ENCODE measurements around the gene PLXDC1. TPM values are rescaled to one million over a fixed set of nuclear protein-coding genes. Genes with fewer than 3 reads are reported as not detected.
"Not testable (repeated sequence)": the region's sequence is repeated elsewhere in the genome, so short reads cannot be mapped to it uniquely, and the experiment has no call there.

The PLXDC1 gene
- total RNA-seq, 1 donor from 2014 or later, result 2.3 TPM

GRCh38 chr17:39051001-39051585 is 100.3 kb downstream of the PLXDC1 start:
- Mint-ChIP-seq H3K9me3 (ENCODE audit: low read depth) (peaks cover 14% of the 10 kb centered on the region), H3K27ac (no peak overlapping the region), H3K4me1 (ENCODE audit: low read depth) (peaks cover 5% of the 10 kb centered on the region), H3K27me3 (no peaks in the 10 kb centered on the region), H3K36me3 (ENCODE audit: insufficient read depth) (peaks cover 7% of the 10 kb centered on the region), H3K4me3 (ENCODE audit: low read depth) (no peak overlapping the region)
- no peak for DNase-seq (ENCODE audit: low spot score, unreplicated experiment)
- no peak for TF ChIP-seq CTCF (IDR thresholded peaks at IDR 0.05; ENCODE audit: unreplicated experiment)

- H3K4me3 Mint-ChIP-seq (ENCODE audit: low read depth), result no peak overlapping the region
- peaks cover 7% of the 10 kb centered on the region for H3K36me3 Mint-ChIP-seq (ENCODE audit: insufficient read depth)
- TF ChIP-seq CTCF (IDR thresholded peaks at IDR 0.05; ENCODE audit: unreplicated experiment), result no peak
- no peak for DNase-seq (ENCODE audit: low spot score, unreplicated experiment)
- H3K27ac Mint-ChIP-seq, result no peak overlapping the region
- H3K4me1 Mint-ChIP-seq (ENCODE audit: low read depth), result no peaks in the 10 kb centered on the region
- H3K9me3 Mint-ChIP-seq (ENCODE audit: low read depth), result peaks cover 8% of the 10 kb centered on the region
- peaks cover 4% of the 10 kb centered on the region for H3K27me3 Mint-ChIP-seq
These were observed 105.3 kb downstream of the PLXDC1 start for GRCh38 chr17:39045948-39046679.

- H3K4me3 Mint-ChIP-seq (ENCODE audit: low read depth), result no peak overlapping the region
- H3K27ac Mint-ChIP-seq, result no peak overlapping the region
These were observed 115.4 kb downstream of the PLXDC1 start for GRCh38 chr17:39036009-39036408.

GRCh38 chr17:39035578-39035977 is 115.9 kb downstream of the PLXDC1 start:
- not testable (repeated sequence) for H3K27ac Mint-ChIP-seq; H3K4me3 Mint-ChIP-seq (ENCODE audit: low read depth); H3K36me3 Mint-ChIP-seq (ENCODE audit: insufficient read depth); H3K9me3 Mint-ChIP-seq (ENCODE audit: low read depth); DNase-seq (ENCODE audit: low spot score, unreplicated experiment); H3K4me1 Mint-ChIP-seq (ENCODE audit: low read depth)
- H3K27me3 Mint-ChIP-seq, result peaks cover 10% of the 10 kb centered on the region

More at GRCh38 chr17:39036009-39036408, 115.4 kb downstream of the PLXDC1 start:
- H3K36me3 Mint-ChIP-seq (ENCODE audit: insufficient read depth), result no peaks in the 10 kb centered on the region
- peaks cover 9% of the 10 kb centered on the region for H3K27me3 Mint-ChIP-seq
- no peak for DNase-seq (ENCODE audit: low spot score, unreplicated experiment)
- no peaks in the 10 kb centered on the region for H3K9me3 Mint-ChIP-seq (ENCODE audit: low read depth)
- no peak for TF ChIP-seq CTCF (IDR thresholded peaks at IDR 0.05; ENCODE audit: unreplicated experiment)
- H3K4me1 Mint-ChIP-seq (ENCODE audit: low read depth), result peaks cover 3% of the 10 kb centered on the region

GRCh38 chr17:39028690-39029089 is 122.7 kb downstream of the PLXDC1 start:
- peaks cover 7% of the 10 kb centered on the region for H3K4me1 Mint-ChIP-seq (ENCODE audit: low read depth)
- H3K9me3 Mint-ChIP-seq (ENCODE audit: low read depth), result no peaks in the 10 kb centered on the region
- H3K36me3 Mint-ChIP-seq (ENCODE audit: insufficient read depth), result no peaks in the 10 kb centered on the region
- H3K27me3 Mint-ChIP-seq, result peaks cover 33% of the 10 kb centered on the region
- no peak for TF ChIP-seq CTCF (IDR thresholded peaks at IDR 0.05; ENCODE audit: unreplicated experiment)
- DNase-seq (ENCODE audit: low spot score, unreplicated experiment), result no peak
- H3K27ac Mint-ChIP-seq, result no peak overlapping the region
- H3K4me3 Mint-ChIP-seq (ENCODE audit: low read depth), result no peak overlapping the region
